ENCODE data around the gene CD7. TPM values are rescaled to one million over a fixed set of nuclear protein-coding genes. Genes with fewer than 3 reads are reported as not detected.

Gene CD7
- total RNA-seq, 1 experiment from 2014 or later: not detected

DNA sequence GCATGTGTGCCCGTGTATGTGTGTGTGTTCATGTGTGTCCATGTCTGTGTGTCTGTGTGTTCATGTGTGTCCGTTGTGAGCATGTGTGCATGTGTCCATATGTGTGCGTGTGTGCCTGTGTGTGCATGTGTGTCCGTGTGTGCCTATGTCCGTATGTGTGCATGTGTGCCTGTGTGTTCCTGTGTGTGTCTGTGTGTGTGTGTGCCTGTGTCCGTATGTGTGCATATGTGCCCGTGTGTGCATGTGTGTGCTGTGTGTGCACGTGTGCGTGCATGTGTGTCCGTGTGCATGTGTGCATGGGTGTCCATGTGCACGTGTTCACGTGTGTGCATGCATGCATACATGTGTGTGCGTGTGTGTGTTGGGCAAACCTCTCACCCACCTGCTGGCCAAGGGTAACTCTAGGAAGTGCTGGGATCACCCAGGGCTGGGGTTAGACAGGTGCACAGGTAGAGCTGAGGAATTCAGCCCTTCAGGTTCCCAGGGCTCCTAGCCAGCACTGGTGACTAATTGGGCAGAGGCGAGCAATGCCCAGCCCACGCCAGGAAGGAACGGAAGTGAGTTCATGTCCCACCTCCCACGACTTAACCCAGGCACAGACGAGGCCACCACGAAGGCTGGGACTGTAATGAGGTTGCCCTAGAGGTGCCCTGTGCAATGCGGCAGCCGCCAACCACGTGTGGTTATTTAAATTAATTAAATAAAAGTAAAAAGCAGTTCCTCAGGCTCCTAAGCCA is 35.7 kb downstream of the CD7 start:
- TF ChIP-seq EZH2 (IDR thresholded peaks at IDR 0.05; ENCODE audit: borderline replicate concordance, low read depth, low read length, poor library complexity, severe bottlenecking): no peak
- TF ChIP-seq, protein P1, sequence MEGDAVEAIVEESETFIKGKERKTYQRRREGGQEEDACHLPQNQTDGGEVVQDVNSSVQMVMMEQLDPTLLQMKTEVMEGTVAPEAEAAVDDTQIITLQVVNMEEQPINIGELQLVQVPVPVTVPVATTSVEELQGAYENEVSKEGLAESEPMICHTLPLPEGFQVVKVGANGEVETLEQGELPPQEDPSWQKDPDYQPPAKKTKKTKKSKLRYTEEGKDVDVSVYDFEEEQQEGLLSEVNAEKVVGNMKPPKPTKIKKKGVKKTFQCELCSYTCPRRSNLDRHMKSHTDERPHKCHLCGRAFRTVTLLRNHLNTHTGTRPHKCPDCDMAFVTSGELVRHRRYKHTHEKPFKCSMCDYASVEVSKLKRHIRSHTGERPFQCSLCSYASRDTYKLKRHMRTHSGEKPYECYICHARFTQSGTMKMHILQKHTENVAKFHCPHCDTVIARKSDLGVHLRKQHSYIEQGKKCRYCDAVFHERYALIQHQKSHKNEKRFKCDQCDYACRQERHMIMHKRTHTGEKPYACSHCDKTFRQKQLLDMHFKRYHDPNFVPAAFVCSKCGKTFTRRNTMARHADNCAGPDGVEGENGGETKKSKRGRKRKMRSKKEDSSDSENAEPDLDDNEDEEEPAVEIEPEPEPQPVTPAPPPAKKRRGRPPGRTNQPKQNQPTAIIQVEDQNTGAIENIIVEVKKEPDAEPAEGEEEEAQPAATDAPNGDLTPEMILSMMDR (conservative IDR thresholded peaks at IDR 0.05; ENCODE audit: low read depth, low read length): no peak
- ChIA-PET CTCF (no interaction called here), POLR2A (ENCODE audit: low non-redundant PET) (no interaction called here)
- BruUV-seq (replicated peaks): no TSS peak
- Histone ChIP-seq H3K27ac (ENCODE audit: low read depth, low read length, poor library complexity, severe bottlenecking) (no peak overlapping the region), H3K27me3 (replicated peaks; ENCODE audit: insufficient read depth, low read depth, low read length, poor library complexity) (no peaks in the 10 kb centered on the region), H3K36me3 (ENCODE audit: insufficient read depth, low read length, poor library complexity, severe bottlenecking) (no peaks in the 10 kb centered on the region), H3K4me1 (ENCODE audit: insufficient read depth, low read length, poor library complexity, severe bottlenecking) (peaks cover 5% of the 10 kb centered on the region), H3K9me3 (ENCODE audit: low read depth, low read length, poor library complexity, severe bottlenecking) (no peaks in the 10 kb centered on the region), H3K4me3 (ENCODE audit: low read depth, low read length, poor library complexity, severe bottlenecking) (no peak overlapping the region)
- intact Hi-C loops (cut with micrococcal nuclease; ENCODE audit: unreplicated experiment): no loop called here
- no peak for DNase-seq (ENCODE audit: low spot score)

DNA sequence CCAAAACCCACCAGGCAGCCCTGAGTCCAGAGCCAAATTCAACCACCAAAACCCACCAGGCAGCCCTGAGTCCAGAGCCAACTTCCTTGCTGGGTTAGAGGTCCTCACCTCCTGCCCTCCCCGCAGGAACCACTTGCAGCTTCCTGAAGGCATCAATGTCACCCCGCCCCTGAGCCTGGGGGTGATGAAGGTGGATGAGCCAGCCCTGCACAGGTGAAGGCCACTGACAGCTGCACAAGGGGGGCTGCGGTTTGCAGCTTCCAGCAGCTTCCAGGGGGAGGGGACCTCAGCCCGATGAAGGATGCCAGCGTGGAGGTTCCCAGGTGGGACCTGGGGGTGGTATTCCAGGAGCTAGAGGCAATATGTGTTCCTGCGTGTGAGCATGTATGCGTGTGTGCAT is 36.3 kb downstream of the CD7 start:
- TF ChIP-seq EZH2 (IDR thresholded peaks at IDR 0.05; ENCODE audit: borderline replicate concordance, low read depth, low read length, poor library complexity, severe bottlenecking): no peak
- TF ChIP-seq, protein P1 (conservative IDR thresholded peaks at IDR 0.05; ENCODE audit: low read depth, low read length): no peak
- intact Hi-C loops (cut with micrococcal nuclease; ENCODE audit: unreplicated experiment): no loop called here
- ChIA-PET CTCF (no interaction called here), POLR2A (ENCODE audit: low non-redundant PET) (no interaction called here)
- Histone ChIP-seq H3K27me3 (replicated peaks; ENCODE audit: insufficient read depth, low read depth, low read length, poor library complexity) (no peaks in the 10 kb centered on the region), H3K9me3 (ENCODE audit: low read depth, low read length, poor library complexity, severe bottlenecking) (no peaks in the 10 kb centered on the region), H3K27ac (ENCODE audit: low read depth, low read length, poor library complexity, severe bottlenecking) (no peak overlapping the region), H3K36me3 (ENCODE audit: insufficient read depth, low read length, poor library complexity, severe bottlenecking) (no peaks in the 10 kb centered on the region), H3K4me3 (ENCODE audit: low read depth, low read length, poor library complexity, severe bottlenecking) (no peak overlapping the region), H3K4me1 (ENCODE audit: insufficient read depth, low read length, poor library complexity, severe bottlenecking) (peaks cover 5% of the 10 kb centered on the region)
- no peak for DNase-seq (ENCODE audit: low spot score)
- no TSS peak for BruUV-seq (replicated peaks)

DNA sequence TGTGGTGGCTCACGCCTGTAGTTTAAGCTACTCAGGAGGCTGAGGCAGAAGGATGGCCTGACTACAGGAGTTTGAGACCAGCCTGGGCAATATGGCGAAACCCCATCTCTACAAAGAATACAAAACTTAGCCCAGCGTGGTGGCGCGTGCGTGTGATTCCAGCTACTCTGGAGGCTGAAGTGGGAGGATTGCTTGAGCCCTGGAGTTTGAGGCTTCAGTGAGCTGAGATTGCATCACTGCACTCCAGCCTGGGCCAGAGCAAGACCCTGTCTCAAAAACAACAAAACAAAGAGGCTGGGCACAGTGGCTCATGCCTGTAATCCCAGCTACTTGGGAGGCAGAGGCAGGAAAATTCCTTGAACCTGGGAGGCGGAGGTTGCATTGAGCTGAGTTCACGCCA is 36.9 kb downstream of the CD7 start:
- no TSS peak for BruUV-seq (replicated peaks)
- H3K27me3 ChIP-seq (replicated peaks; ENCODE audit: insufficient read depth, low read depth, low read length, poor library complexity): no peaks in the 10 kb centered on the region
- no peaks in the 10 kb centered on the region for H3K36me3 ChIP-seq (ENCODE audit: insufficient read depth, low read length, poor library complexity, severe bottlenecking)
- no peak overlapping the region for H3K4me3 ChIP-seq (ENCODE audit: low read depth, low read length, poor library complexity, severe bottlenecking)
- TF ChIP-seq, protein P1 (conservative IDR thresholded peaks at IDR 0.05; ENCODE audit: low read depth, low read length): no peak
- no peak for TF ChIP-seq EZH2 (IDR thresholded peaks at IDR 0.05; ENCODE audit: borderline replicate concordance, low read depth, low read length, poor library complexity, severe bottlenecking)
- intact Hi-C loops (cut with micrococcal nuclease; ENCODE audit: unreplicated experiment): no loop called here
- ChIA-PET POLR2A (ENCODE audit: low non-redundant PET) (no interaction called here), CTCF (no interaction called here)
- H3K4me1 ChIP-seq (ENCODE audit: insufficient read depth, low read length, poor library complexity, severe bottlenecking): peaks cover 5% of the 10 kb centered on the region
- H3K27ac ChIP-seq (ENCODE audit: low read depth, low read length, poor library complexity, severe bottlenecking): no peak overlapping the region
- no peaks in the 10 kb centered on the region for H3K9me3 ChIP-seq (ENCODE audit: low read depth, low read length, poor library complexity, severe bottlenecking)
- no peak for DNase-seq (ENCODE audit: low spot score)

All from A673 (cell line).